ENCODE measurements around the gene ASIC3.
A peak's percentile ranks its signal among the peaks of the same experiment; 100 is the strongest.

DNA sequence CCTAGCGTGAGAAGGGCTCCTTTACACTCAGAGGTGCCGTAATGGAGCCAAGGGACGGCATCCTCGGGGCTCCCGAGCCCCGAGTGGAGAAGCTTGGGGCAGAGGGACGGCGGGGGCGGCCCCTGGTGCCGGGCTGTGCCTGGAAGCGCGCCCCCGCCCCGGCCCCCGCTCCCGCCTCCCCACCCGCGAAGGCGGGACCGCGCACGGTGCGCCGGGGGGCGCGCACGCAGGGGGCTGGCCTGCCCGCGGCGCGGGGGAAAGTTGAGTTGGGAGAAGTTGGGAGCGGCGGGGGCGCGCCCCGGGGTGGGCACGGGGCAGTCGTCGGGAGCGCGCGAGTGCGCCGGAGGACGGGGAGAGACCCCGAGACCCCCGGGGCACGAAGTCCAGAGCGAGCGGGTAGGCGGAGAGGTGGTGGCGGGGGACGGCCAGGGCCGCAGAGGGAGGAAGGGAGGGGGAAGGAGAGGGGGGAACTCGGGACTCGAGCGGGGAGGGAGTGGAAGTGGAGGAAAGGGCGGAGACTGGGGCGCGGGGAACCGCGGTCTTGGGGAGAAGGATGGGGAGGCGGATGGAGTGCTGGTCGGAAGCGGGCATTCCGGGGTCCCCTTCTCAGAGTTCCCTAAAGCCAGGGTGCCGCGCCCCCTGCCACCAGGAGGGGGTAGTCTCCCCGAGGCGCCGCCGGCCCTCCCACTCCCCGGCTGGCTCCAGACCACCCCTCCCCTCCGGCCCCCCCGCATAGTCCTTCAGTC, 11.2 kb downstream of the ASIC3 start, which contains the start of gene SLC4A2:
- no peak for TF ChIP-seq POLR2A (IDR thresholded peaks at IDR 0.05)
- TF ChIP-seq, protein P1, sequence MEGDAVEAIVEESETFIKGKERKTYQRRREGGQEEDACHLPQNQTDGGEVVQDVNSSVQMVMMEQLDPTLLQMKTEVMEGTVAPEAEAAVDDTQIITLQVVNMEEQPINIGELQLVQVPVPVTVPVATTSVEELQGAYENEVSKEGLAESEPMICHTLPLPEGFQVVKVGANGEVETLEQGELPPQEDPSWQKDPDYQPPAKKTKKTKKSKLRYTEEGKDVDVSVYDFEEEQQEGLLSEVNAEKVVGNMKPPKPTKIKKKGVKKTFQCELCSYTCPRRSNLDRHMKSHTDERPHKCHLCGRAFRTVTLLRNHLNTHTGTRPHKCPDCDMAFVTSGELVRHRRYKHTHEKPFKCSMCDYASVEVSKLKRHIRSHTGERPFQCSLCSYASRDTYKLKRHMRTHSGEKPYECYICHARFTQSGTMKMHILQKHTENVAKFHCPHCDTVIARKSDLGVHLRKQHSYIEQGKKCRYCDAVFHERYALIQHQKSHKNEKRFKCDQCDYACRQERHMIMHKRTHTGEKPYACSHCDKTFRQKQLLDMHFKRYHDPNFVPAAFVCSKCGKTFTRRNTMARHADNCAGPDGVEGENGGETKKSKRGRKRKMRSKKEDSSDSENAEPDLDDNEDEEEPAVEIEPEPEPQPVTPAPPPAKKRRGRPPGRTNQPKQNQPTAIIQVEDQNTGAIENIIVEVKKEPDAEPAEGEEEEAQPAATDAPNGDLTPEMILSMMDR (IDR thresholded peaks at IDR 0.05) = peak; percentile 18 to 51 (median 19)
